RWPE1 (cell line): Measurements from ENCODE around the gene SEPTIN2.

Experiments used
- CTCF ChIA-PET: fragments of 350-600 bp; sonication (Branson Sonifier 250); formaldehyde crosslinking; extraction: SDS; loops from one replicate; lab custom pipeline; 2021; lab: Yijun Ruan, JAX
- POLR2A ChIA-PET: fragments of 400-600 bp; formaldehyde crosslinking; extraction: SDS; loops from one replicate; lab custom pipeline; 2020; ENCODE audit warnings: antibody characterized with exemption; ENCODE audit not compliant: low non-redundant PET; lab: Yijun Ruan, JAX
- DNase-seq: peaks from one replicate; pipeline ENCODE4 v3.0.0; 2012; ENCODE audit warnings: low spot score
- H3K27ac ChIP-seq: fragments of 450-650 bp; 2 replicates; pipeline ENCODE4 v1.5.1; 2017
- TF ChIP-seq, protein P1 (sequence below): fragments of 450-650 bp; conservative IDR thresholded peaks from 2 replicates; pipeline ENCODE4 v1.5.1; 2017; ENCODE audit warnings: low read depth, mild to moderate bottlenecking

Gene SEPTIN2

DNA sequence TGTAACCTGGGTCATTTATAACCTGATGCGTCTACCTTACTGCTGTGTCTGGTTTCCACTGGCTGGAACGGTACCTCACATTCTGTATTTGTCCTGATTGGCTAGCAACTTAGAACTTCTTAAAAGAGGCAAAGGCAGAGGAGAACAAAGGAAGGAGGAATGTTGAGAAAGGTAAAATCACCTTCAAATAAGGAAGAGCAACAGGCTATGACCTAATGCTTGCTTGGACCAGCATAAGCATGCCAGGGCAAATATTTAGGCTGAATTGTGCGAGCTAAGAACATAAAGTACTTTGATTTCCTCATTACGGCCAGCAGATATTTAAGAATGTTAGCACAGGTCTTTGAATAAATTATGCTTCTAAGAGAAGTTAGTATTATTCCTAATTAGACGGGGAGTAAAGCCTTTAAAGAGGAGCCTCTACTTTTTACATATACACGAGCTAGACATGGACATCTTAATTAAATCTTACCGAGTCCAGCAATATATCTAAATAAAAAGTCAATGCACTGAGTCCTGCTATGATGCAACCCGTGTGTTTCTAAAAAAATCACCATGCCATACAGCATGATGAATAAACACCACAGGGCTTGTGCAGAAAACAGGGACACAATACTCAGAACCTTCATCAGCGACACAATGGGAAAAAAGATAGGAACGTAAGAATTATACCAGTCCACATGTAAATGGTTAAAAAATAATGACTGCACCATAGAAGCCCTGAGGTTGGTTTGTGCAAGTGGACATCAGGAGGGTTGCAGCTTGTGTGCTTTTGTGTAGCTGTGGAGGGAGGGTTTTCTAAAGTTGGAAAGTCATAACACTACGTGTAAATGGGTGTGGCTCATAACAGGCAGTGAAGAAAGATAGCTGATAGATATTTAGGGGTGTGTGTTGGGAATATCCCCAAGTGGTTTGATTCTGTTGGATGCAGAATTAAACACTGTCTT, 14.2 kb downstream of the SEPTIN2 start:
- POLR2A ChIA-PET: no interaction called here

DNA sequence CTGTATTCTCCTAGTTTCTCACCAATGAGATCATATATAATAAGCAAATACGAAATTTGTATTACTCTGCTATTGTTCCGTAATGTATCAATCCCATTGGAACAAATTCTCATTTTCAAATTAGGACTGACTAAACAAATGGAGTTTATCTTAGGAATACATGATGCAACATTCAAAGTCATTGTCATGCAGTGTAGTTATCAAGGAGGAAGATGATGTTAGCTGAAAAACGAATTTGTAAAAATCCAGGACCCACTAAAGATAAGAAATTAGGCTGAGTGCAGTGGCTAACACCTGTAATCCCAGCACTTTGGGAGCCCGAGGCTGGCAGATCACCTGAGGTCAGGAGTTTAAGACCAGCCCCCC, 14.9 kb downstream of the SEPTIN2 start:
- DNase-seq: no peak
- POLR2A ChIA-PET: no interaction called here
- CTCF ChIA-PET: interaction anchor here (0.8 kb wide), 1 partner anchor 15 kb away, joined by 3 read pairs; the partner anchor contains the start of genes HDLBP and SEPTIN2

More for the DNA sequence above, 14.2 kb downstream of the SEPTIN2 start:
- DNase-seq: no peak
- peak overlapping the region; percentile 85 for H3K27ac ChIP-seq
- TF ChIP-seq, protein P1, sequence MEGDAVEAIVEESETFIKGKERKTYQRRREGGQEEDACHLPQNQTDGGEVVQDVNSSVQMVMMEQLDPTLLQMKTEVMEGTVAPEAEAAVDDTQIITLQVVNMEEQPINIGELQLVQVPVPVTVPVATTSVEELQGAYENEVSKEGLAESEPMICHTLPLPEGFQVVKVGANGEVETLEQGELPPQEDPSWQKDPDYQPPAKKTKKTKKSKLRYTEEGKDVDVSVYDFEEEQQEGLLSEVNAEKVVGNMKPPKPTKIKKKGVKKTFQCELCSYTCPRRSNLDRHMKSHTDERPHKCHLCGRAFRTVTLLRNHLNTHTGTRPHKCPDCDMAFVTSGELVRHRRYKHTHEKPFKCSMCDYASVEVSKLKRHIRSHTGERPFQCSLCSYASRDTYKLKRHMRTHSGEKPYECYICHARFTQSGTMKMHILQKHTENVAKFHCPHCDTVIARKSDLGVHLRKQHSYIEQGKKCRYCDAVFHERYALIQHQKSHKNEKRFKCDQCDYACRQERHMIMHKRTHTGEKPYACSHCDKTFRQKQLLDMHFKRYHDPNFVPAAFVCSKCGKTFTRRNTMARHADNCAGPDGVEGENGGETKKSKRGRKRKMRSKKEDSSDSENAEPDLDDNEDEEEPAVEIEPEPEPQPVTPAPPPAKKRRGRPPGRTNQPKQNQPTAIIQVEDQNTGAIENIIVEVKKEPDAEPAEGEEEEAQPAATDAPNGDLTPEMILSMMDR: no peak
- CTCF ChIA-PET: interaction anchor here (0.7 to 0.8 kb wide), 2 partner anchors 14 to 63 kb away, joined by 3 to 7 read pairs; partner anchors contain the start of genes HDLBP and SEPTIN2

DNA sequence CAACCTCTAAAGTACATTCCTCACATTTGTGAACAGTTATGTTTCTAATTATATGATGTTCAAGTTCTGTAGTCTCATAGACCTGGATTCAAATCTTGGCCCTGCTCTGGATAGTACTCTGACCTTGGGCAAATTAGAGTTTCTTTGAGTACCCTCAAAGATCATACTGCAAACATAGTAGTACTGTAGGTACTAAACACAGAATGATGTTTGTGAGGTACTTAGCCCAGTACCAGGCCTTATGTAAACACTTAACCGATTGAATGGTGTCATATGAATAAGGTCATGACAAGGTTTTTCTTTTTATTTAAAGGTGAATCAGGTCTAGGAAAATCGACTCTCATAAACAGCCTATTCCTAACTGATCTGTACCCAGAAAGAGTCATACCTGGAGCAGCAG, 19.1 kb downstream of the SEPTIN2 start:
- POLR2A ChIA-PET: no interaction called here
- DNase-seq: no peak
- H3K27ac ChIP-seq: no peak overlapping the region
- CTCF ChIA-PET: no interaction called here
- TF ChIP-seq, protein P1: no peak

More for the DNA sequence above, 14.9 kb downstream of the SEPTIN2 start:
- TF ChIP-seq, protein P1: no peak
- H3K27ac ChIP-seq: peak overlapping the region; percentile 51

DNA sequence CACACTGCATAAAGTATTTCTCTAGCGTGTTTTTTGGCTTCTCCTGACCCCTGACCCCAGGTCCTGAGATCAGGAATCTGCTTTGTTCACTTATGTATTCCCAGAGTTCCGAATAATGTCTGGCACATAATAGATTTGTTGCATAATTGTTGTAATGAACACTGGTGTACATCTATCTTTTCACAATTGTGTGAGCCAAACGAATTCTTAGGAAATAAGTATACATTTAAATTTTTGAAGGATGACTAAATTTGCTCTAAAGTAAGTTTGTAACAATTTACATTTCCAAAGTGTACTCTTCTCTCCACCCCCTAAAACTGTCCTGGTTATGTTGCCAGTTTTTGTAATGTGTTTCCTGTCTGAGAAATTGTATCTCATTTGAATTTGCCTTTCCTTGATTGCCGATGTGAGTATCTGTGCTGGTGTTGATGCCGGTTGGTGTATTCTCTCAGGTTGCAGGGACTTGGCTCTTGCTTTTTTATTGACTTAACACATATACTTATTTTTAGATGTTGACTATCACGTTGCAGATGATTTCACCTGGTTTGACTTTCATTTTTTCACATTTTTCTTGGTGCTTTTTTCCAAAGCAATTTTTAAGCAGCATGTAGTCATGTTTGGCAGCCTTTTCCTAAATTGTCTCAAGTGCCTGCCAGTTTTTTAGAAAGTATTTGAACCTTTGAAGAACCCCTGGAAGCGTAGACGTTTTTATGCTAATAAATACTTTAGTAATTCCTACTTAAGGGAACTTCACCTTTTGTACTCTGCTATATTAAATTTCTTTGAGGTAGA, 24.3 kb downstream of the SEPTIN2 start:
- no peak overlapping the region for H3K27ac ChIP-seq
- TF ChIP-seq, protein P1: no peak
- no peak for DNase-seq
- CTCF ChIA-PET: no interaction called here
- POLR2A ChIA-PET: interaction anchor here (0.6 kb wide), 1 partner anchor 7 kb away, joined by 3 read pairs; no protein-coding TSS in a partner anchor

DNA sequence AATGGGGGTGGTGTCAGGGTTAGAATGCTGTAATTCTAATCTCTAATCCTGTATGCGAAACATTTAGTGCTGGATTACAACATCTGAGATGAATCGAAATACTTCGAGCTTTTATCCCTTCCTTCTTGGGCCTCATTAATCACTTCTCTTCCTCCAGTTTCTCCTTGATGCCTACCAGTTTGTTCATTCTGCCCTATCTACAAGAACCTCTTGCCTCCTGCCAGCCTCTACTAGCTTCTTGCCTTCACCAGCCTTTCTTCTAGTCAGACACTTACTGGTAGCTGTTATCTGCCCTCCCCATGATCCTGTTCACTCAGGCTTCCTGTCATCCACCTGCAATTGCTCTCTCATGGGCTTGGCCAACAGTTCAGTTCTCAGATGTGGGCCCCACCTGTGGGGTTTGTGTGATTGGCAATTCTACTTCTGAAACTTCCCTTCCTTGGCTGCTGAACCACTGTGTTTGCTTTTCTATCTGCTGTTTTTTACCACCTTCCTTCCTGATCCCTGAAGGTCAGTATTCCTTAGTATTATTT, 25.0 kb downstream of the SEPTIN2 start:
- TF ChIP-seq, protein P1: no peak
- DNase-seq: no peak
- POLR2A ChIA-PET: interaction anchor here (0.6 kb wide), 1 partner anchor 8 kb away, joined by 3 read pairs; no protein-coding TSS in a partner anchor
- H3K27ac ChIP-seq: no peak overlapping the region
- CTCF ChIA-PET: no interaction called here
